Measurements from ENCODE around the gene CD37.
"Not testable (repeated sequence)": the region's sequence is repeated elsewhere in the genome, so short reads cannot be mapped to it uniquely, and the experiment has no call there.

Gene CD37

GRCh38 chr19:49347835-49348234 is 12.6 kb downstream of the CD37 start:
- no peak for DNase-seq (ENCODE audit: low spot score)

- DNase-seq (ENCODE audit: low spot score) = no peak
Measured at GRCh38 chr19:49348305-49349189, 13.3 kb downstream of the CD37 start.

GRCh38 chr19:49349567-49349966 is 14.4 kb downstream of the CD37 start:
- DNase-seq (ENCODE audit: low spot score) = no peak

- no peak for DNase-seq (ENCODE audit: low spot score)
Measured at GRCh38 chr19:49355909-49356353, 20.7 kb downstream of the CD37 start.

- DNase-seq (ENCODE audit: low spot score) = no peak
Measured at GRCh38 chr19:49356382-49356781, 21.2 kb downstream of the CD37 start.

GRCh38 chr19:49357186-49357585 is 22.0 kb downstream of the CD37 start:
- no peak for DNase-seq (ENCODE audit: low spot score)

- DNase-seq (ENCODE audit: low spot score) = no peak
Measured at GRCh38 chr19:49359851-49360820, 24.9 kb downstream of the CD37 start.

- DNase-seq (ENCODE audit: low spot score) = peak; percentile 95
Measured at GRCh38 chr19:49361438-49362047, 26.3 kb downstream of the CD37 start.

GRCh38 chr19:49362048-49362928 is 27.1 kb downstream of the CD37 start, which contains the start of gene TEAD2:
TSS of gene TEAD2 (minus strand) at chr19:49362416. CDS start at chr19:49360075, 2,341 bp downstream.
- DNase-seq (ENCODE audit: low spot score) = peak; percentile 92

- peak; percentile 78 for DNase-seq (ENCODE audit: low spot score)
Measured at GRCh38 chr19:49362929-49363267, 27.7 kb downstream of the CD37 start.

- peak; percentile 96 for DNase-seq (ENCODE audit: low spot score)
Measured at GRCh38 chr19:49363268-49364082, 28.3 kb downstream of the CD37 start, which contains the start of gene DKKL1. TSS of gene DKKL1 (plus strand) at chr19:49363877. CDS start at chr19:49363999, 122 bp downstream.

GRCh38 chr19:49364083-49364737 is 29.0 kb downstream of the CD37 start:
- no peak for DNase-seq (ENCODE audit: low spot score)

- no peak for DNase-seq (ENCODE audit: low spot score)
Measured at GRCh38 chr19:49366110-49366509, 30.9 kb downstream of the CD37 start.

- DNase-seq (ENCODE audit: low spot score) = no peak
Measured at GRCh38 chr19:49368711-49369358, 33.6 kb downstream of the CD37 start.

GRCh38 chr19:49371184-49371583 is 36.0 kb downstream of the CD37 start:
- DNase-seq (ENCODE audit: low spot score) = no peak

- DNase-seq (ENCODE audit: low spot score) = not testable (repeated sequence)
Measured at GRCh38 chr19:49373174-49373573, 38.0 kb downstream of the CD37 start.

GRCh38 chr19:49374665-49375434 is 39.6 kb downstream of the CD37 start:
- no peak for DNase-seq (ENCODE audit: low spot score)

GRCh38 chr19:49378512-49378911 is 43.3 kb downstream of the CD37 start:
- no peak for DNase-seq (ENCODE audit: low spot score)
